Esophagus squamous epithelium (tissue), 4 donors: Measurements from ENCODE around the gene INPP4B.

ENCODE experiments used
- CTCF ChIP-seq, 6 experiments: fragments of 450-650 bp in 4 of 6; fragments of 200-600 bp in 2 of 6; sonication (generic) in 2 of 6; IDR thresholded peaks; one replicate each; pipeline ENCODE4 v1.5.1; 2016 to 2019; ENCODE audit warnings: antibody characterized with exemption in 6 of 6, mild to moderate bottlenecking in 4 of 6, moderate library complexity in 4 of 6
- POLR2A ChIP-seq, 4 donors: fragments of 450-650 bp; IDR thresholded peaks; one replicate each; pipeline ENCODE4 v1.6.1; 2017; ENCODE audit warnings: antibody characterized with exemption in 4 of 4, mild to moderate bottlenecking in 4 of 4, moderate library complexity in 3 of 4

DNA sequence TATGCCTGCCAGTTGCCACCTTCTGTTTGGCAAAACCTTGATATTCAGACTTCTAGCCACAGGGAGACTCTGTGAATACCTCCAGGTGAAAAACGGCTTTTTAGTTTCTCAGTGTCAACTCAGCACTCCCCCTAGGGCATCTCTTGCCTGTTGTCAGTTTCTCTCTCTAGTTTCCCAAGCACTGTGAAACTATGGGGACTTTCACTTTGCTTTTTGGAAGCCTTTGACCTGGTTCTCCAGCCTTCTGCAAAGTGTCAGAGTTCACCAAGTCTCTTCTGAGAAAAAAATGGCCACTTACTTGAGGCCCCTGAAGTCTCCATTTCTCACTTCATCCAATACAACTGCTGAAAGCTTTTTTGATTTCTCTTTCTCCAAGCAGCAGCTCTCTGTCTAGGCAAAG lies 521.5 kb downstream of the INPP4B start:
- no peak for TF ChIP-seq CTCF (IDR thresholded peaks at IDR 0.05)
- TF ChIP-seq POLR2A (IDR thresholded peaks at IDR 0.05), result no peak
